NCI-H1930 (cell line): Measurements from ENCODE around the gene SEPTIN3.

ENCODE experiments used
- DNase-seq, 2 experiments: peaks; one replicate each; lab custom pipeline; 2025; lab: John Stamatoyannopoulos, UW

The SEPTIN3 gene

GRCh38 chr22:41969110-41969646, at the start of gene SEPTIN3:
Gene SEPTIN3, plus strand, starts transcription at chr22:41969443. Its CDS starts 2,050 bp downstream, at chr22:41971493.
- DNase-seq, result no peak

DNA sequence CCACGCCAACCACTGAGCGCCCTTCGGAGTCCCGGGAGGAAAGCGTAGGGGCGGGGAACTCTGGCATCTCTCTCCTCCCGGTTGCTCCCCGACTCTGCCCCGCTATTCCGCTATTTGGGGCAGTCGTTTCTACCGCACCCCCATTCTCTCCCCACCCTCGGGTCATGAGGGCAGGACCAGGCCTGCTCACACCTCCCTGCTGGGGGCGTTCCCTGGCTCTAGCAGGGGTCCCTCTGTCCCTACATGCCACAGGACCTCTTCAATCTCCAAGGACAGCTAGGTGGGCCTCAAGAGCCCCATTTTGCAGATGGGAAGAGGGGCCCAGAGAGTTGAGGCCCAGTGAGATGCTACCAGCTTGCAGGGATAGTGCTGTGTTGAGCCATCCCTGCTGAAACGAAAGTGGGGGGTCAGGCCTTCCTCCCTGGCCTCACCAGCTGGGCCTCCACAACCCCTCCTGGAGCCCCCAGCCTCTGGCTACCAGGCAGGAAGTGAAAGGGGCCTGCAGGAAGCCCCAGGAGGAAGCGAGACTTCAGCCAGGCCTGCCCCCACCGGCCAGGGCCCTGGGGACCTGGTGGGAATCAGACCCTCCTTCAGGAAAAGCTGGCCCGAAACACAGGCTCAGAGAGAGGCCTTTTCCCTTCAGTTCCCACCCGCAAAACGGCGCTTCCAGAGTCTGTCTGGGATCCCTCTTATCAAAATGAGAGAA, 48.8 kb upstream of the SEPTIN3 start:
- no peak for DNase-seq

GRCh38 chr22:41922328-41922727, 46.9 kb upstream of the SEPTIN3 start:
- DNase-seq, result no peak

- no peak for DNase-seq
Observed at GRCh38 chr22:41922940-41923594, 46.2 kb upstream of the SEPTIN3 start.

GRCh38 chr22:41923595-41924276, 45.5 kb upstream of the SEPTIN3 start:
- no peak for DNase-seq

DNA sequence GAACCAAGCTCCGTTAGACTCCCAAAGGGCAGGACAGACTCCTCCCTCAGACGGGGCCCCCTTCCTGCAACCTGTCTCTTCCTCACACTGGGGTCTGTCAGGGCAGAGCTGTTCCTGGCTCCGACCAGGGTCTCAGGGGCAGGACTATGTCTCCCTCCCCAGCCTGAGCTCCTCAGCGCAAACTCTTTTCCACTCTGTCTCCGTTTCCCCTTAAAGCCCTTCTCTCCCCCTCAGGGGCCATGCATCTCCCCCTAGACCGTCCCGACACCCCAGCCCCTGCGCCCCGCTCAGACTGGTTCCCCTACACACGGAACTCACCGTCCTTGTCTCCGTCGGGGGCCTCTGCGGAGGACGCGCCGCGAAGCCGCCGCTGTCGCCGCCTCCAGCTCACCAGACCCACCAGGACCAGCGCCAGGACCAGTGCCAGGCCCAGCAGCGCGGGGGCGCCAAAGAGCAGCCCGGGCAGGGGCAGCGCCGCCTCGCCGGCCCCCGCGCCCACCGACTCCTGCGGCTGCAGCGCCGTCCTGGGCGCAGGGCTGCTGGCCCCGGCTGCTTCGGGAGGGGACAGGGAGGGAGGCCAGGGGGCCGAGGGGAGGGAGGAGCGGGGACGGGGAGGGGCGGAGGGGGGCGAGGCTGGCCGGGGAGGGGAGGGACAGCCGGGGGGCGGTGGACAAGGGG, 43.3 kb upstream of the SEPTIN3 start:
- peak; percentile 51 to 72 for DNase-seq

DNA sequence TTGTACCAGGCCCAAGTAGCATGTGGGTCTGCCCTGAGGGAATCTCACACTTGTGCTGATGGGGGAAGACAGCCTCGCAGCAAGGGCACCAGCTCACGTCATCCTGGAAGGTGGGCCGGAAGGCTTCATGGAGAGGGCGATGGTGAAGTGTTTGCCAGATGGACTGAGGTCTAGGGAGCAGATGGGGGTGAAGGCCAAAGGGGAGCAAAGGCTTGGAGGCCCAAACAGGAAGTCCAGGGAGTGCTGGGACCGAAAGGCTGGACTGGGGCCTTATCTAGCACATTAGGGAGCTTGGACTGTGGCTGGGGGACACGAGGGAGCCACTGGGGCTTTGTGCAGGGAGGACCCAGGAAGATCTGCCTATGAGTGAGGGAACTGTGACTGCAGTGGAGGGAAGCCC, 41.4 kb upstream of the SEPTIN3 start:
- no peak for DNase-seq

DNA sequence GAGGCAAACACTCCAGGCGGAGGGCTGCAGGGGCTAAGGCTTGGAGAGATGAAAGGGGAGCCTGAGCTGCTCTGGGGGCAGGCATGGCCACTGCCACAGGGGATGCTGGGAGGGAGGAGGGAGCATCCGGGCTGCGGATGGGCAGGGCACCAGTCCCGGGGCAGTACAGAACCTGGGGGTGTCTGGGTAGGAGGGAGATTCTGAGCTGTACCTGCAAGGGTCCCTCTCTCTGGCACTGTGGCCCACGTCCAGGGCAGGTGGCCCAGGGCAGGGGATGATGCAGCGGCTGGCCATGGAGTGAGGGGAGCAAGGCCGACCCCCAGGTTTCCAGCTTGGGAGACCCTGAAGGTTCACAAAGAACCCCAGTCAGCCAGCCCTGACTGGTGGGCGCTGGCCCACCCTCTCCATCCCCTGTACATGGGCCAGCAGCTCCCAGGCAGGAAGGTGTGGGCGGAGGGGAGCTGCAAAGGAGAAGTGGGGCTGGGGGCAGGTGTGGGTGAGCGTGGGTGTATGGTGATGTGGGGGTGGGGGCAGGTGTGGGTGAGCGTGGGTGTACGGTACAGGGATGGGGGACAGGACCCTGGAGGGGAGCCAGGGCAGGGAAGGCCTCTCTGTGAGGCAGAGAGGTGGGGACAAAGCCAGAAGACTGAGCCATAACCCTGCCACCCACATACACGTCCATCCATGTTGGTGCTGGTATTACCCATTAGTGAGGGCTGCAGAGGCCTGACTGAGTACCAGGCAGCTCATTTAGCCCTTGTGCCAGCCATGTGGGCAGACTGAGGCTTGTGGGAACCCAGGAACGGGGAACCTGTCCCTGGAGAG, 40.4 kb upstream of the SEPTIN3 start:
- DNase-seq, result no peak

DNA sequence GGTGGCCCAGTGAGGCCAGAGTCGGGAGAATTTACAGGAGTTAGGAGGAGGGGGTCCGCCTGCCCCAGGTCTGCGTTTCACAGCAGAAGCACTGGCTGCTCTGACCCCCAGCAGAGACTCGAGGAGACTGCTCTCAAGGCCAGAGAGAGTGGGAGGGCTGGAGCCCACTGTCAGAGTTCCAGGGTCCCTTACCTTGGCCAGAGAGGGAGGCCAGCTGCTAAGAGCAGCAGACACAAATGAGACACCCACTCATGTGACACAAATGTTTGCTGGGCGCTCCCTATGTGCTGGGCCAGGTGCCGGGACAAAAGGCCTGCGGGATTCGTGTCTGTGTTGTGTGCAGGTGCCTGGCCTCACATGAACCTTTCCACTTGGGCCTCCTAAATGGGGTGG, 39.8 kb upstream of the SEPTIN3 start:
- no peak for DNase-seq

- DNase-seq, result no peak
Observed at GRCh38 chr22:41931701-41932269, 37.5 kb upstream of the SEPTIN3 start.

DNA sequence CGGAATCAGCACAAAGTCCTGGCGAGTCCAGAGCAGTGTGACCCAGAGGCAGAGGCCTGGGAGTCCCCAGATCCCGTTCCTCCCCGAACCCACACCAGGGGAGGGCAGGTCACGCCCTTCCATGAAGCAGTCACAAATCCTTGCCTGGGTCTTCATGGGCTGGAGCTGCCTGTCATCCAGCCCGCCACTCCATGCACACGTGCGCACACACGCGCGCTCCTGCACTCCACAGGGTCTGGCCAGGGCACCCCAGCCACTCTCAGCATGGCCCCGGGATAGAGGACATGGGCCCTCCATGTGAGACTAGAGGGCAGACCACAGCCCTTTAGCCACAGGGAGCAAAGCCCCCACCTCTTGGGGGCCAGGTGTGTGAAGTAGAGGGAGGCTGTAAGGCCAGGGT, 36.9 kb upstream of the SEPTIN3 start:
- DNase-seq, result no peak

DNA sequence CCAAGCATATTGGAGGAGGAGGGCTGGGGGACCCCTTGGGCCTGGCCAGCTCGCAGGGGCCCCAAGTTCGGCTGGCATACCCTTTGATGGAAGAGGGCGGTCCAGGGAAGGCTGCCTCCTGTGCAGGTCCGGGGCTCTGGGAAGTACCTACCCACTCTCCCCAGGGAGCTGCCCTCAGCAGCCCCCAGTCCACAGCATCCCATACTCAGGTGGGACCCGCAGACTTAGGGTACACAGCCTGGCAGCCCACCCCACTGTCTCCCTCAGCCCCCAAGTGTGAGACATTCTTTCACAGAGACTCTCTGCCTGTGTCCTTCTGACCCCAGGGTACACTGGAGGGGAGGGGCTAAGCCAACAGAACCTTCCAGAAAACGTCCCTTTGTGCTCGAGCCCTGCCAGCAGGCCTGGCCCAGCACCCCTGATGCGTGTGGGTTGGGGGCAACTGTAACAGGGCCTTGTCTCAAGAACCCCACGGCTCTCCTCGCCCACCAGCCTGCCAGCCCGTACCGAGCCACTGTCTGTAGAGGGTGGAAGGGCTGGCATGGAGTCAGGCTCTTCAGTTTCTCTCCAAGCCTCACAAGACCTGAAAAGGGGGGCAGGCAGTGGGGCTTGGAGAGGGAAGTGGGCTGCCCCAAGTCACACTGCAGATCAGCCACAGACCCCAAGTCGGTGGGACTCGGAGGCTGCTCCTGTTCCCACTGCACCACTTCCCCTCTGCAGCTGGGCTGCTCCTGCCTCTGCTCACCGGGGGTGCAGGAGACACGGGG, 35.6 kb upstream of the SEPTIN3 start:
- no peak for DNase-seq

DNA sequence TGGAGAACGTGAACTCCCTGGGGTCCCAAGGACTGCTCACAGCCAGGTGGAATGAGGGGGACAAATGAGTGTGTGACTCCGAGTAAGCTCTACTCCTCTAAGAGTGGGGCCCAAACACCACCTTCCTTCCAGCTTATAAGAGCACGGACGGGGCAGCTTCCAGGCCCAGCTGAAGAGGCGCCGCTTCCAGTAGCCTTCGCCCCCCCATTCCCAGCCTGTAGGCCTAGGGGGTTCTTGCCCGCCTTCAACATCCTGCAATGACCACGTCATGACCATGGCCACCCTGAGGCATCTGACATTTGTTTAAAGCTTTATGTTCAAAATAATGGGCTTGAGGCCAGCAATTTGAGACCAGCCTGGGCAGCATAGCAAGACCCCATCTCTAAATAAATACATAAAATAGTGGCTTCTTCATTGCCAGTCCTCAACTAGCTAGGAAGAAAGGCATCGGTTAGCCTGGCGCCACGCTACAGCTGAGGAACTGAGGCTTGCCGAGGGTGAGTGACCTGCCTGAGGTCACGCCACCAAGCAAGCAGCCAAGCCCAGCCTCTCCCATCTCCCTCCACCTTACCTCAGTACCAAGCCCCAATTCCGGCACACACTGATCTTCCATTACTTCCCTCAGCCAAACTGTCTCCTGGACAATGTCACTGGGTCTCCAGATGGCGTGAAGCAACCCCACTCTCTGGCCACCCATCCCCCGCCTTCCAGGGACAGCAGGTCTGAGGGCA, 34.8 kb upstream of the SEPTIN3 start:
- no peak for DNase-seq

- no peak for DNase-seq
Observed at GRCh38 chr22:41935015-41935351, 34.3 kb upstream of the SEPTIN3 start.

GRCh38 chr22:41935509-41935908, 33.7 kb upstream of the SEPTIN3 start:
- DNase-seq, result no peak

GRCh38 chr22:41936894-41937169, 32.4 kb upstream of the SEPTIN3 start:
- no peak for DNase-seq

- no peak for DNase-seq
Observed at GRCh38 chr22:41939981-41940831, 29.0 kb upstream of the SEPTIN3 start.

DNA sequence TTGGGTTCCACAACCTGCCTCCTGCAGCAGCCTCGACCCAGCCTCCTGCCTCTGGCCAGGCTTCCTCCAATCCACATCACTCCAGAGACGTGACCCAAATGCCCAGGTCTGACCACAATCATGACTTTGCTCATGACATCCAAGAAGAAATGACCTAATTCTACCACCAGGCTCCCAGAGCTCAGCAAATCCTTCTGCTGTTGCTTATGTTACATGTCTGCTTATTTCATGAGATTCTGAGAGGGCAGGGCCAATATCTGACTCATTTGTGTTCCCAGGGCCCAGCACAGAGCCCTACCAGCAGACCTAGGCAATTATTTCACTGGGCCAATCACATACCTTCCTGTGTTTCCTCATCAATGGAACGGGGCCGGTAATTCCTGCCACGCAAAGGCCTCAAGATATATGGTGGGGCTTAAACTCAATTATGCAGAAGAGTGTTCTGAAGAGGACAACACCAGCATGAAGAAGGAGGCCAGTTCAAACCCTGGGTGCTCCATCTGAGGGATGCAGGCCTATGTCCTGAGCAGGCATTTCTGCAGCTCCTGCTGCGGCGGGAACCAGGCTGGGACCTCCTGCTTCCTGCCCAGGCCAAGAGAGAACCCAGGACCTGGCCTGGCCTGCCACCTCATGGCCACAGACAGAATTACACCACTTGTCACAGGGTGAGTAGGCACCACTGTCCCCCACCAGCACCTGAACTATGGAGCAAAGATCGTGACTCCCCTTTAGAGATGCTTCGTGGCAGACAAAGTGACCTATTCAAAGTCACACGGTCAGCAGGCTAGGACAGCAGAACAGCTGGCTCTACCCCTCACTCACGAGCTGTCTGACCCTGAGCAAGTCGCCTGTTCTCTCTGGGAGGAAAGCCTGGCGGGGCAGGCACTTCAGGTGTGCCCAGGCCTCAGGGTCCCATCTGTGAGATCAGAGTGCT, 28.1 kb upstream of the SEPTIN3 start:
- peak; percentile 37 to 38 for DNase-seq
